GM18867 (cell line): Measurements from ENCODE around the gene PBX3.

Experiments
- ATAC-seq: cut with Tn5 transposase; IDR thresholded peaks from one replicate; pipeline ENCODE4 v1.9.1; 2021; ENCODE audit warnings: mild to moderate bottlenecking, moderate library complexity; ENCODE audit not compliant: unreplicated experiment

PBX3 gene

DNA sequence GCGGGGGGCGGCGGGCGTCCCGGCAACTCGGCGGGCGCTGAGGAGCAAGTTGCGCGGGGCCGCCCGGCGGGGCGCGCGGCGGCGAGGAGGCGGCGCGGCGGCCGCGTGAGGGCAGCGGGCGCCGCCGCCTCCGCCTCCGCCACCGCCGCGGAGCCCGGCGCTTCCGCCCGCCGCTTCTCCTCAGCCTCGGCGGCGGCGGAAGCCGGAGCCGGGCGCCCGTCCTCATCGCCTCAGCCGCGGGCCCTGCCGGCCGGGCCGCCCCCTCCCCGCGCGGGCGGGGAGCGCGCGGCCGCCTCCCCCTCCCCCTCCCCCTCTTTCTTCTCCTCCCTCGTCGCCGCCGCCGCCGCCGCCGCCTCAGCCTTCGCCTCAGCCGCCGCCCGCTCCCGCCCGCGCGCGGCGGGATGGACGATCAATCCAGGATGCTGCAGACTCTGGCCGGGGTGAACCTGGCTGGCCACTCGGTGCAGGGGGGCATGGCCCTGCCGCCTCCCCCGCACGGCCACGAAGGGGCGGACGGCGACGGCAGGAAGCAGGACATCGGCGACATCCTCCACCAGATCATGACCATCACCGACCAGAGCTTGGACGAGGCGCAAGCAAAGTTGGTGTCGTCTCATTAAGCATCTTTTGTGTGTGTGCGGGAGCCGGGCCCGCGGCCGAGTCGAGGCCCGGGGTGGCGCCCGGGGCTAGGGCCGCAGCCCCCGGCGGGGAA is at the start of gene PBX3:
Gene PBX3 (plus strand): TSS at position 321 of the 712 bp plus-strand sequence.
- ATAC-seq: peak; percentile 21

GRCh38 chr9:125699870-125700269 is 47.3 kb upstream of the PBX3 start:
- ATAC-seq: no peak

GRCh38 chr9:125700791-125701190 is 46.4 kb upstream of the PBX3 start:
- ATAC-seq: peak; percentile 65

DNA sequence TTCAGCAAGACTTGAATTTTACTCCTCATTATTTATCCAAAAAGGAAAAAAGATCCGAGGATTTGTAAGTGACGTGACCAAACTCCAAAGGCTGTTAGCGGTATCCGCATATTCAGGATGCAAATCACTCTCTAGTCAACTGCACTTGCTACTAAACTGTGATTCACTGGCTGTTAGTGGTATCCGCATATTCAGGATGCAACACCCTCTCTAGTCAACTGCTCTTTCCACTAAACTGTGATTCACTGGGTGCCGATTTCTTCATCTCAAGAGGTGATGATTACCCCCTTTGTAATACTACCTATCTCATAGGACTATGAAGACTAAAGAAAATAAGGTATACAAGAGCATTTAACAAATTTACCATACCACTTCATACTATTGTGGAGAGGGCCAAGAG is 45.8 kb upstream of the PBX3 start:
- ATAC-seq: peak; percentile 45

- ATAC-seq: no peak
Observed at GRCh38 chr9:125703662-125704061, 43.5 kb upstream of the PBX3 start.

DNA sequence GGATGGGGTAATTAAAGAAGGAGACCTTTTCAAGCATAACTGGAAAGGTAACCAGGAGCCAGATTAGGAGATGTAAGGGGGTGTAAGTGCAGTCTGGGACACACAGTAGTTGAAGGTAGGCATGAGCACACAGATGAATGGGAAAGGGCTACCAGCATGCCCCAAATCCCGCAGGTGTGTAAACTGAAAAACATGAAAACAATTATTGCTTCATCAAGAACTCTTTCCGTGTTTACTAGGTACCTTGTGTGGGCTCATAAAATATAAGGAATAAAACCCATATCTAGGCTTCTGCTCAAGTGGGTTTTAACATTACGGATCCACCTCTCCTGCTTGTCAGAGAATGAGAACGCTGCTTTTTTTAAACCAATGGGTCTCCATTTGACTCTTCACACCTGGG is 41.3 kb upstream of the PBX3 start:
- ATAC-seq: no peak

DNA sequence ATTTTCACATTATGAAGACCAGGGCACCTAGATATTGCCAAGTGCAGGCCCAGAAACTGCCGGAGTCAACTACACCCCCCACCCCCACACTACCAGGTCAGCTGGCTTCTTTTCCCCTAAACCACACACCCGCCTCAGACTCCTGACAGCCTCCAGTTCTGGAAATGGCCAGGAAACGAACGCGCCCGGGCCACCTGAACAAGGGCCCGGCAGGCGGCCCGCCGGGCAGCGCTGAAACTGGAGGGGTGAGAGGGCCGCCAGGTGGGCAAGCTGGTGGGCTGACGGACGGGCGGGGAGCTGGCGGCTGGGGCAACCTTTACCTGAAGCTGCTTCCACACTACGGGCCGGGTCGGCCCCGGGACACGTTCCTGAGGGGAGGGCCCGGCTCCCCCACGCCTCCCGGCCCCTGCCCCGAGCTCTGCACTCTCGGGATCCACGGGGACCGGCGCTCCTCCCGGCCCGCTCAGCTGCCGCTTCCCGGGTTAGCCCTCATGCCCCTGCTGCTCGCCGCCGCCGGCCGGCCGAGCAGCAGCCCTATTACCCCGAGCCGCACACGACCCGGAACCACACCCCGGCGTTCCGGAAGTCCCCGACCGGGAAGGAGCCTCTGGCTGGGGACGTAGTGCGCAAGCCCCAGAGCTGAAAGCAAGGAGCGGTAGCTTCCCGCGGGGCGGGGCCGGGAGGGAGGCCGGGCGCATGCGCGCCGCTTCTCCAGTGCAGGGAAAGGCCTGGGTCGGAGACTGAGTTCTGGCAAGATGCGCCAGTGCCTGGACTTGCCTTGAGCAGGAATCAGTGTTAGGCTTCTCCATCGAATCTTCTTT is 40.3 kb upstream of the PBX3 start, which contains the start of gene MAPKAP1:
Gene MAPKAP1 (minus strand): TSS at position 558 of the 821 bp plus-strand sequence. CDS start 34,634 bp downstream, outside the sequence.
- ATAC-seq: peak; percentile 92

GRCh38 chr9:125707472-125707804 is 39.7 kb upstream of the PBX3 start:
- peak; percentile 7 for ATAC-seq

DNA sequence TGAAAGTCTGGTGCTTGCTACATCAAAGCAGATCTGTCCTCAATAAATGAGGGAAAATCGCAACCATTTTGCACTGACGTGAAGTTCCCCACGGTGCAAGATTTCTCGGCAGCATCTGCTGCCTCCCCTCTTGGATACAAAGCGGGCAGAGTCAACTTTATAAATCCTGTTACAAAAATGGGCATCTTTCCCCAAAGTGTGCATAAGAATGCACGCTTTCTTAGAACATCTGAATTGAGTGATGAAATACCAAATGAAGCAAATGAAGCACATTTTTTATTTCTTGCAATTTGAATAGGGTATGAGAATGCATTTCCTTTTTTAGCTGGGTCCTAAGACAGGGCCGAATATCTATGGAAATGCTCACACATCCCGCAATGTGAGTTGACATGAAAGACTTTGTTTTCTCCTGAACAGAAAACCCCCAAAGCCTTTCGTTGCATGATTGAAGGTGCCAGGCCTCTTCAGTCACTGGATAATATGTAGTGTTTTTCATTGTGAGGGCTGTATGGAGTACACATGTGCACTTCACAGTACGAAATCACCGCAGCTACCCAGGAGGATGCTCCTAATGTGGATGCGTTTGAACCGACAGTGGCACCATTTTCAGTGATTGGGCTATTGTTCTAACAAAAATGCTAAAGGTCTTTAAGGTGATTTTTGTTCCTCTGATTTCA is 20.6 kb upstream of the PBX3 start:
- no peak for ATAC-seq

GRCh38 chr9:125730168-125730567 is 17.0 kb upstream of the PBX3 start:
- no peak for ATAC-seq

DNA sequence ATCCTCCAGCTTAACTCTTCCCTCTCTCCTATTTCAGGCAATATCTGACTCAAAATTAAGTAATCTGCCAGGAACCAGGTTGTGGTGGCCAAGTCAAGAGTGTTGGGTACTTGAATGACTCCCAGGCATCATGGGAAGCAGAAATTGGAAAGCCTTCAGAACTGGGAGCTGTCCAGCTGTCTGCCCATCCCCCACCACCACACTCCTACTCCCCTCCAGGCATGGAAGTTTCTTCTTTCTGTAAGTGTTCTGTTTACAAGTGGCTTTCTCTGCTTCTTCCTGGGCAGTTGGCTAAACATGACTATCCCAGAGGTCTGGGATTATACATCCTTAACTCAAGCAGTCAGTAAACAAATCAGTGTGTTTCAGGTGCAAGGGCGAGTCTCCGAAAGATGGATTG is 14.6 kb upstream of the PBX3 start:
- no peak for ATAC-seq

GRCh38 chr9:125739436-125739835 is 7.7 kb upstream of the PBX3 start:
- no peak for ATAC-seq

GRCh38 chr9:125742657-125743056 is 4.5 kb upstream of the PBX3 start:
- no peak for ATAC-seq

- no peak for ATAC-seq
Observed at GRCh38 chr9:125743682-125744428, 3.3 kb upstream of the PBX3 start.

GRCh38 chr9:125744616-125745015 is 2.6 kb upstream of the PBX3 start:
- ATAC-seq: no peak

DNA sequence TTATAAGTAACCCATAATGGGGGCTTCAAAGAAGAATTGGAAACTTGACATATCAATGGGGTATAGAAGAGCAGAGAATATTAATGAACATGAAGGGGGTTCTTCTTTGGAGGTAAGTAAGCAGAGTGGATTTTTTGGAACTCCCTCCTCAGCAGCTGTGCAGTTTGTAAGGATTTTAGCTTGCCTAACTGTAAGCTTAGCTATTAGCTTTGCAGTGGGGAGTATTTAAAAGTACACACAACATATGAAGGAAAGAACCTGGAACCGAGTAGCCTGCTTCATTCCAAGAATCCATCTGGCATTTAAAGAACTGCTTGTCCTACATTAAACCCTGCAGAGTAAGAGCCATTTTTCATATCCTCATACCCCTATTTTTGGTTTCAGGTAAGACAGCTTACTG is 2.2 kb upstream of the PBX3 start:
- no peak for ATAC-seq

DNA sequence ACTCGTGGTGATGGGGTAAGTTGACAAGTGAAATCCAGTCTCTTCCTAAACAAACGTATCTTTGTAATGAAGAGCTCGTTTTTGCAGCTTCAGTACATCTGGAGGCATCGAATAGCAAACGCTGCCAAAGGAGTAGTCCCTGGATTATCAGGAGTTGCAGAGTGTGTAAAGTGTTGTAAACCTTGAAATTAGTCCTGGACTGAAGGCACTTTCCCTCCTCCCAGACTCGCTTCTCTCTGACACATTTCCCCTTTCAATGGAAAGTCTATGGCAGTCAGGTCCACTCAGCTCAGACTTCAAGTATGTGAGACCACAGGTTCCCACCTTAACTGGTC is 1.5 kb upstream of the PBX3 start:
- ATAC-seq: no peak

DNA sequence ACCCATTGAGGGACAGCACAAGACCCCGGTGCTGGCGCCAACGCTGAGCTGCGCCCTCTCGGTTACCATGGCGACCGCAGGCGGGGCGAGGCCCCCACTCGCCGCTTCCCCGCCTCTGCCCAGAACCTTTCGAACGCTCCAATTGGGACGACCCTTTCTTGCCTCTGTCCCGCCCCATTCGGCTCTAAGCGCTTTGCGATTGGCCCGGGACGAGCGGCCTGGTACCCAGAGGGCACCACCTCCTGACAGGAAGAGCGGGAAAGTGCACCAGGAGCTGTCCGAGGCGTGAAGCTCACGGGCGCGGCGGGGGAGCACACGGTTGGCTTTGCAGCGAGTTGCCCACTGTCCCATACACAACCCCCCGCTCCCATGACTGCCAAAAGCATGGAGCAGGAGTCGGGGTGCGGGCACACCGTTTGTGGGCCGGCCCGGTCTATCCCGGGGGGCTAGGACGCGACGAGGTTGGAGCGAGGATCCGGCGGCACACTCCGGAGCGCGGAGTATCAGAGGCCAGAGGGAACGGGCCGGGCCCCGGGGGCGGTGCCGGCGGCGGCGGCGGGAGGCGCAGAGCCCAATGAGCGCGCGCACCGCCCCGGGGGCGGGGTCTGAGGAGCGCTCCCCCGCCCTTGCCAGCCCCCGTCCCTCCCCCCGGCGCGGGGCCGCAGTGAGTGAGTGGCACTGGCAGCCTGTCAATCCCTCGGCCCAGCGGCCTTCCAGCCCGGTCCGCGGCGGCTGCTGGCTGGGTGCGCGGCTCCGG is 978 bp upstream of the PBX3 start:
- peak; percentile 69 for ATAC-seq

GRCh38 chr9:125746774-125747052 is 460 bp upstream of the PBX3 start:
- no peak for ATAC-seq

DNA sequence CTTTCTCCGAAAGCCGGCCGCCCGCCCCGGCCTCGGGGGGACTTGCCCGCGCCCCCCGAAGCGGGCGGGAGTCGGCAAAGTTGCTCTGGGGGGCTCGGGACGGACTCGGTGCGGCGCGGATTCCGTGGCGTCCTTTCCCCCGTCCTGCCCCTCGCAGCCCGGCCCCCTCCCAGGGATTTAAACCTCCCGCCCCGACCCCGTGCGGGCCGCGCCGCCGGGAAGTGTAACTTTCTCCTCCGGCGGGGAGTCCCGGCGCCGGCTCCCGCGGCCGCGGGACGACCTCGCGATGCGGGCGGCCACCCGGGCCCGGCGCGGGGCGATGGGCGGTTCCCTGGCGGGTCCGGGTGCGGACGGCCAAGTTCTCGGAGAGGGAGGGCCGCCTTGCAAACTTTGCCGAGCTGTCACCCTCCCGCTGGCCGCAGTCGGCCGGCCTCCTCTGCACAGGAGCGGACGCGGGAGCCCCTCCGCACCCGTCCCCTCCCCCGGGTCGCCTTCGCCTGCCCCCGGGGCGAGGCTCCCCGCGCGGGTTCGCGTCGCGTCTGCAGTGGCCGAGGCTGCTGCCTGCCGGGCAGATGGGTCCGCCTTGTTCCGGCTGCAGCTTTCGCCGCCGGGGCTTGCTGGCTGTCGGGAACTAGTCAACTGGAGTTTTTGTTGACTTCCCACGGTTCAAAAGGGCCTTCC is 732 bp downstream of the PBX3 start:
- ATAC-seq: no peak
